GM21360 (cell line): ENCODE results near the gene CACNG4.
"Not testable (repeated sequence)": the region's sequence is repeated elsewhere in the genome, so short reads cannot be mapped to it uniquely, and the experiment has no call there.

ENCODE experiments used
- ATAC-seq: cut with Tn5 transposase; IDR thresholded peaks from one replicate; pipeline ENCODE4 v1.9.1; 2021; ENCODE audit warnings: mild to moderate bottlenecking, moderate library complexity; ENCODE audit not compliant: unreplicated experiment

CACNG4 gene

GRCh38 chr17:67040652-67041051, 76.1 kb downstream of the CACNG4 start:
- no peak for ATAC-seq

- not testable (repeated sequence) for ATAC-seq
Measured at GRCh38 chr17:67041119-67041518, 76.6 kb downstream of the CACNG4 start.

GRCh38 chr17:67041531-67041930, 77.0 kb downstream of the CACNG4 start:
- no peak for ATAC-seq

- ATAC-seq, result no peak
Measured at GRCh38 chr17:67041941-67042899, 77.7 kb downstream of the CACNG4 start.

GRCh38 chr17:67043283-67043682, 78.8 kb downstream of the CACNG4 start:
- no peak for ATAC-seq

- ATAC-seq, result no peak
Measured at GRCh38 chr17:67044016-67044772, 79.7 kb downstream of the CACNG4 start, which contains the start of gene CACNG1. CACNG1 (plus strand) TSS chr17:67044554; CDS start chr17:67044661, 107 bp downstream.

GRCh38 chr17:67044940-67045339, 80.4 kb downstream of the CACNG4 start:
- no peak for ATAC-seq

GRCh38 chr17:67046398-67046797, 81.9 kb downstream of the CACNG4 start:
- no peak for ATAC-seq

- no peak for ATAC-seq
Measured at GRCh38 chr17:67047382-67047781, 82.9 kb downstream of the CACNG4 start.

- no peak for ATAC-seq
Measured at GRCh38 chr17:67049025-67049739, 84.7 kb downstream of the CACNG4 start.

- no peak for ATAC-seq
Measured at GRCh38 chr17:67050066-67050465, 85.6 kb downstream of the CACNG4 start.

GRCh38 chr17:67050471-67051154, 86.1 kb downstream of the CACNG4 start:
- no peak for ATAC-seq

- ATAC-seq, result no peak
Measured at GRCh38 chr17:67051155-67051538, 86.6 kb downstream of the CACNG4 start.

- ATAC-seq, result no peak
Measured at GRCh38 chr17:67051837-67052236, 87.3 kb downstream of the CACNG4 start.

GRCh38 chr17:67052720-67053437, 88.4 kb downstream of the CACNG4 start:
- ATAC-seq, result no peak

GRCh38 chr17:67053438-67054000, 89.0 kb downstream of the CACNG4 start:
- no peak for ATAC-seq

- no peak for ATAC-seq
Measured at GRCh38 chr17:67054011-67054591, 89.6 kb downstream of the CACNG4 start.

GRCh38 chr17:67054608-67055007, 90.1 kb downstream of the CACNG4 start:
- no peak for ATAC-seq

GRCh38 chr17:67055041-67055443, 90.5 kb downstream of the CACNG4 start:
- ATAC-seq, result no peak
